ENCODE measurements around the gene FAM3D. TPM values are rescaled to one million over a fixed set of nuclear protein-coding genes. Genes with fewer than 3 reads are reported as not detected.

The FAM3D gene
- total RNA-seq, 2 experiments from 2014 or later = not detected

DNA sequence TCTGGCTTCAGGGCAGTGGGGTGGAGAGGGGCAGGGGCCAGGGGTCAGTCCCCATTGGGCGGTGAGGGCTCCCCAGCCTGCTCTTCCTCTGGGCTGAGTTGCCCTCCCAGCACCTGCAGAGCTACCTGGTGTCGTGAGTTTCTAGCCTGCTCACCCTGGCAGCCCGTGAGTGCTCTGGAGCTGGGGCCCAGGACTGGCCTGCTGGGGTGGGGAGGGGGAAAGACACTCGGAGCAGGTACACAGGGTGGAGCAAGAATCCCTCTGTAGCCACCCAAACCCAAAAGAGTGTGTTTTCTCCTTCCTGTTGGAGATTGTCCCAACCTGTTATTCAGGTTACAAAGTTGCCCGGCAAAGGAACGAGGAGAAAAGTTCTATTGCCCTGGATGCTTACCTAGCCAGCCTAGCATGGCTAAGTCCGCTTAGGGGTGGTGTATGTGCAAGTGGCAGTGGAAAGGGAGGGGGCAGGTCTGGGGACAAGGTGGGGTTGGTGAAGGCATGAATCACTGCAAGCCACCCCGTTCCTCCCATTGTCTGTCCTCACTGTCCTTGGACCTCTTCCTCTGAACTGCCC is 8.9 kb downstream of the FAM3D start:
- POLR2A ChIA-PET = no interaction called here
- ATAC-seq (ENCODE audit: low read depth) = no peak
- H3K27ac Mint-ChIP-seq = no peak overlapping the region
- H3K4me3 Mint-ChIP-seq = no peak overlapping the region
- peaks cover 3% of the 10 kb centered on the region for H3K27me3 Mint-ChIP-seq
- no peaks in the 10 kb centered on the region for H3K4me1 Mint-ChIP-seq
- H3K36me3 Mint-ChIP-seq = no peaks in the 10 kb centered on the region
- H3K9me3 Mint-ChIP-seq = no peaks in the 10 kb centered on the region
- no peak for DNase-seq

DNA sequence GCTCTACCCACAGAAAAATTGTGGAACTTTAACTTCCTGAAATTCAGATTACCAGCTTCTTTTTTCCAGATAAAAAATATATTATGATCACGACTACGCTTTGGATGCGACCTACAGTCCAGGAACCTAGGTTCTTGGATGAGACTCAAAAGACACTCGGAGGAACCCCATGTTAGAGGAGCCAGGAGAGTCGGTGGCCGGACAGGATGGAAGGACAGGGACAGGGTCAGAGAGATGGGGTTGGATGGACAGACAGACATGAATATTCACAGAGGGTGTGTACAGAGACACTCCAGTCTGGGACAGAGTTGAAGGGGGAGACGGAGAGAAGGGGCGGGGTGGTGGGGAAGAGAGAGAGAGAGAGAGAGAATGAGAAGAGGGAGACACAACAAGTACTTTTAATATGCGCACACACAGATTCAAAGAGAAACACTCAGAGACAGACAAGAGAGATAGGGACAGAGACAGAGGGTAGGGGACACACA is 9.5 kb downstream of the FAM3D start:
- ATAC-seq (ENCODE audit: low read depth) = no peak
- no peaks in the 10 kb centered on the region for H3K4me1 Mint-ChIP-seq

DNA sequence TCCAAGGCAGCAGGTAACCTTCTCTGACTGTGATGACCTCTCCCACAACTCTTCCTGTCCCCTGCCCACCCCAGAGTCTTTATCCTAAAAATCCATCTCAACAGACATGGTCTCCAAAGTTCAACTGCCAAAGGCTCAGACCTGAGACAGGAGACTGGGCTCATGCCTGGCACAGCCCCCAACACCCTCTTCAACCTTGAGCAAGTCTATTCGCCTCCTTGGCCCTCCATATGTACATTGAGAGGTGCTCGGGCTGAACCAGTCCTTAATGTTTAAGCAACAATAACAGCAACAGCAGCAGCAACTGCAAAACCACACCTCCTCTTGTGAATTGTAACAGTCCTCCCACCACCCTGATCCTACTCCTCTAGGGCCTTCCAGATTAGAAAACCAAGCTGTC is 9.9 kb downstream of the FAM3D start:
- POLR2A ChIA-PET = no interaction called here
- DNase-seq (no peak), ATAC-seq (ENCODE audit: low read depth) (no peak)
- H3K36me3 Mint-ChIP-seq = no peaks in the 10 kb centered on the region
- peaks cover 5% of the 10 kb centered on the region for H3K27me3 Mint-ChIP-seq
- no peak overlapping the region for H3K27ac Mint-ChIP-seq
- no peak overlapping the region for H3K4me3 Mint-ChIP-seq
- no peaks in the 10 kb centered on the region for H3K4me1 Mint-ChIP-seq
- H3K9me3 Mint-ChIP-seq = no peaks in the 10 kb centered on the region

More for the DNA sequence above, 9.5 kb downstream of the FAM3D start:
- Mint-ChIP-seq H3K36me3 (no peaks in the 10 kb centered on the region), H3K27ac (no peak overlapping the region), H3K4me3 (no peak overlapping the region), H3K27me3 (peaks cover 5% of the 10 kb centered on the region), H3K9me3 (no peaks in the 10 kb centered on the region)
- DNase-seq = no peak
- POLR2A ChIA-PET = no interaction called here

DNA sequence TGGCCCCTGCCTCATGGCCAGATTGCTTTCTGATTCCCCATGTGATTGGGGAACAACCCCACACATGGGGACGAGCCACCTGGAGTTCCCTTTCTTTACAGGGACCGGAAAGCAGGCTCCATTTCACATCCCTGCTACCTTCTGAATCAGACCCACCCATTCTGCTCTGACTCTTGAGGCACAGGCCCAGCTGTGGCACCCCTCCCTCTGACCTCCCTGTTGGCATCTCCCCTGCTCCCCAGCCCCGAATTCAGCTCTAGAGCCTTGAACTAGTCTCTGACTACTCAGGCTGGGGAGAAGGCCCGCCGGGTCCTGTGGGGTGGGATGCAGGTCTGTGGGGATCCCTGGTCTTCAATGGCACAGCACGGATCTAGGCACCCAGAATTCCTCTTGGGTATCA is 12.1 kb downstream of the FAM3D start:
- H3K27me3 Mint-ChIP-seq = peaks cover 5% of the 10 kb centered on the region
- no peak for DNase-seq
- H3K4me3 Mint-ChIP-seq = no peak overlapping the region
- no peak for ATAC-seq (ENCODE audit: low read depth)
- H3K36me3 Mint-ChIP-seq = no peaks in the 10 kb centered on the region
- POLR2A ChIA-PET = no interaction called here
- H3K9me3 Mint-ChIP-seq = no peaks in the 10 kb centered on the region
- no peaks in the 10 kb centered on the region for H3K4me1 Mint-ChIP-seq
- no peak overlapping the region for H3K27ac Mint-ChIP-seq

DNA sequence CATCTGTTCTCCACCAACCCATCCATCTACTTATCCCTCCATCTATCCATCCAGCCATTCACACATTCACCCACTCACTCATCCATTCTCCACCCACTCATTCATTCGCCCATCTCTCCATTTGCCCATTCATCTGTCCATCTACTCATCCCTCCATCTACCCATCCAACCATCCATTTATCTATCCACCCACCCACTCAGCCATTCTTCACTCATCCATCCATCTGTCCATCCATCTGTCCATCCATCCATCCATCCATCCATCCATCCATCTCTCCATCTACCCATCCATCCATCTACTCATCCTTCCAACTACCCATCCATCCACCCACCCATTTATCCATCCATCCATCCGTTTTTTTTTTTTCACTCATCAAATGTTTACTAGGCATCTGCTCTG is 13.9 kb downstream of the FAM3D start:
- no peaks in the 10 kb centered on the region for H3K36me3 Mint-ChIP-seq
- H3K9me3 Mint-ChIP-seq = no peaks in the 10 kb centered on the region
- peaks cover 2% of the 10 kb centered on the region for H3K4me1 Mint-ChIP-seq
- ATAC-seq (ENCODE audit: low read depth) (no peak), DNase-seq (no peak)
- POLR2A ChIA-PET = no interaction called here
- peaks cover 5% of the 10 kb centered on the region for H3K27me3 Mint-ChIP-seq
- H3K4me3 Mint-ChIP-seq = no peak overlapping the region
- no peak overlapping the region for H3K27ac Mint-ChIP-seq

DNA sequence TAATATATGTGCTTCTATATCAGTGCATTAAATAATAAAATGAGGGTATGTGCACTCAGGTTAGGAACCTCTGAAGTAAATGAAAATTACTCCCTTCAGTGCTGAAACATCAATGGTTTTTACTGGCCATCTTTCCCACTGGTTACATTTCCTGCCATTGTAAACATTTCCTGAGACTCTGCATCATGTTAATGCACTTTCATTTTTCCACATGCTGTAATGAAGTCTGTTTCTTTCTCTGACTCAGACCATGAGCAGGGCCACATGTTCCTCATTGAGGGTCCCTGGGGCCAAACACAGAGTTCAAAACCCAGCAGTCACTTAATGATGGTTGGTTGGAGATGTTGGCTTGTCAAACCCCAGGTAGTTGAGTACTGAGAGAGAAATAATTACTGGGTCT is 15.3 kb downstream of the FAM3D start:
- no peak overlapping the region for H3K27ac Mint-ChIP-seq
- POLR2A ChIA-PET = no interaction called here
- H3K4me1 Mint-ChIP-seq = peaks cover 2% of the 10 kb centered on the region
- H3K36me3 Mint-ChIP-seq = no peaks in the 10 kb centered on the region
- ATAC-seq (ENCODE audit: low read depth) = no peak
- no peak overlapping the region for H3K4me3 Mint-ChIP-seq
- peaks cover 5% of the 10 kb centered on the region for H3K27me3 Mint-ChIP-seq
- H3K9me3 Mint-ChIP-seq = no peaks in the 10 kb centered on the region
- DNase-seq = no peak

DNA sequence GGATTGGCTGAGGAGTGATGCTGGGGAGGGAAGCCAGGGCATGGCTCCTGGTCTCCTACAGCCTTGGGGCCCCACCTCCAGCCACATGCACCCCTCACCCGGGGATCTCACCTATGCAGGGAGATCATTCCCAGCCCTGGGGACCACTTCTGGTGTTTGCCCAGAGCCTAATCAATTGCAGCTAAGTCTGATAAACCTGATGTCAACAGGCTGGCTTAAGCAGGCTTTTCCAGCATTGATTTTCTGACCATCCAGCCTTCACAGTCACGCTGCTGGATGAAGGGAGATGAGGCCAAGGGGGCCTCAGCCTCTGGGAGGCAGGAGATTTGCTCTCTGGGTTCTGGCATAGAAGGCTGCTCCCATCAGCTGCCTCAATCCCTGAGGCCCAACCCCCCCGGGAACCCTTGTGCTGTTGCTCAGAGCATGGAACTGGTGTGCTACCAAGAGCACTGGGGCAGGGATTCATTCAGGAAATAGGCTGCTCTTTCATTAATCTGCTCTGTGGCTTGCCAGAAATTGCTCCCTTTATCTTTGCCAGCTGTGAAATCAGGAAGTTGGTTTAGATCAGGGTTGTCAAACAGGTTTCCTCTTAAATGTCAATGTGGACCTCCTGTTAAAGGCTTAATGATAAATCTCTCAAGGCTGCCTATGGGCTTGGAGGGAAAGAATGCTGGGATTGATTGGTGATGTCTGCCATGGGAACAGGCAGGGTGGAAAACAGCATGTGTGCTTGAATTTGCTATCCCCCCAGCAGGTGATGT is 19.0 kb downstream of the FAM3D start:
- Mint-ChIP-seq H3K36me3 (no peaks in the 10 kb centered on the region), H3K4me1 (peaks cover 2% of the 10 kb centered on the region), H3K9me3 (no peaks in the 10 kb centered on the region), H3K27me3 (peaks cover 2% of the 10 kb centered on the region), H3K4me3 (no peak overlapping the region), H3K27ac (no peak overlapping the region)
- DNase-seq (no peak), ATAC-seq (ENCODE audit: low read depth) (no peak)
- POLR2A ChIA-PET = no interaction called here

DNA sequence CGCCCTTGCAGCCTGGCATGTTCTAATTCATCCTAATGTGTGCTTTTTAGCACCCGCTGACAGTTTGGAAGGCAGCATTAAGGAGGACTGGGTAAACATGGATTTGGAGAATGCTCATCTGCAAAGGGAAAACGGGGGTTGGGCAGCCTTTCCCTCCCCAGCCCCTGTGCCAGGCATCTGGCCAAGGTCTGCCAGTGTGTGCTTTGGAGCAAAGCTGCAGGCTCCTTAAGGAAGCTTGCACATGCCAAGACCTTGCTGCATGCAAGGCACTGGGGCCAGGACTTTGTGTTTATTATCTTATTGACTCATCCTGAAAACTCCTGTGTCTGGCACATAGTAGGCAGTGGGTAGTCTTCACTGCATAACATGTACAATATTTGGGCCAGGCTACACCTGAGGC is 20.1 kb downstream of the FAM3D start:
- no peak for ATAC-seq (ENCODE audit: low read depth)

DNA sequence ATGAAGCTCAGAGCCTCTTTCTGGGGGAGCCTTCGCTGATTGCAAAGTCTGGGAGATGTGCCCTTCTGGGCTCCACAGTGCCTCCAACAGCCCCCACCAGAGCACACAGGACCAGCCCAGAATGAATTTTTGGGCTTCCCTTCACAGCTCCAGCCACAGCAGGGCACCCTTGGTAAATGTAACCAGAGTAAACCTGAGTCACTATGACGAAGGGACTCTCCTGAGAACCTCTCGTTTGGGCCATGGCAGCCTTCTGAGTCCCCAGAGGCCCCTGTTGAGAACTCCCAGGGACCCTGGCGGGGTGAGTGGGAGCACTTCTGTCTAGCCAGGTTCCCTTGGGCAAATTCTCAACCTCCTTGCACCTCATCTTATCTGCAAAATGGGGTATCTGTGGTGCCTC is 20.8 kb downstream of the FAM3D start:
- H3K4me3 Mint-ChIP-seq = no peak overlapping the region
- no peak for DNase-seq
- no peak for ATAC-seq (ENCODE audit: low read depth)
- H3K4me1 Mint-ChIP-seq = peaks cover 2% of the 10 kb centered on the region
- H3K36me3 Mint-ChIP-seq = no peaks in the 10 kb centered on the region
- POLR2A ChIA-PET = no interaction called here
- H3K27ac Mint-ChIP-seq = no peak overlapping the region
- no peaks in the 10 kb centered on the region for H3K9me3 Mint-ChIP-seq
- no peaks in the 10 kb centered on the region for H3K27me3 Mint-ChIP-seq

More for the DNA sequence above, 20.1 kb downstream of the FAM3D start:
- DNase-seq = no peak
- POLR2A ChIA-PET = no interaction called here
- Mint-ChIP-seq H3K4me3 (no peak overlapping the region), H3K36me3 (no peaks in the 10 kb centered on the region), H3K27ac (no peak overlapping the region), H3K27me3 (no peaks in the 10 kb centered on the region), H3K9me3 (no peaks in the 10 kb centered on the region), H3K4me1 (peaks cover 2% of the 10 kb centered on the region)

DNA sequence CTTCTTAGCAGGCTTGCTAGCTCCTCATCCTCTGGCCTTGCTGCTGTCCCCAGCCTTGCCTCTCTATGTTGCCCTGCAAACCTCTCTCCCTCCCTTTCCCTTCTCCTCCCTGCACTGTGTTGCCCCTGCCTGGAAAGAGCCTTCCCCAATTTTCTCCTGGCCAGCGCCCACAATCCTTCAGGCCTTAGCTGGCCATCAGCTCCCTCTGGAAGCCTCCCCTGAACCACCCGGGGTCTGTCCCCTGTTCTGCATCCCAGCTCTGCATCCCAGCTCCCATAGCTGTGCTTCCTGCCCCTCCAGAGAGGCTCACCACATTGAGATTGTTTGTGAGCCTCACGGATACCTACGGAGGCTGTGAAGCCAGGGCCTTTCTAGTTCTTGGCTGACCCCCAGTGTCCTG is 23.7 kb downstream of the FAM3D start:
- Mint-ChIP-seq H3K4me3 (no peak overlapping the region), H3K36me3 (no peaks in the 10 kb centered on the region)

DNA sequence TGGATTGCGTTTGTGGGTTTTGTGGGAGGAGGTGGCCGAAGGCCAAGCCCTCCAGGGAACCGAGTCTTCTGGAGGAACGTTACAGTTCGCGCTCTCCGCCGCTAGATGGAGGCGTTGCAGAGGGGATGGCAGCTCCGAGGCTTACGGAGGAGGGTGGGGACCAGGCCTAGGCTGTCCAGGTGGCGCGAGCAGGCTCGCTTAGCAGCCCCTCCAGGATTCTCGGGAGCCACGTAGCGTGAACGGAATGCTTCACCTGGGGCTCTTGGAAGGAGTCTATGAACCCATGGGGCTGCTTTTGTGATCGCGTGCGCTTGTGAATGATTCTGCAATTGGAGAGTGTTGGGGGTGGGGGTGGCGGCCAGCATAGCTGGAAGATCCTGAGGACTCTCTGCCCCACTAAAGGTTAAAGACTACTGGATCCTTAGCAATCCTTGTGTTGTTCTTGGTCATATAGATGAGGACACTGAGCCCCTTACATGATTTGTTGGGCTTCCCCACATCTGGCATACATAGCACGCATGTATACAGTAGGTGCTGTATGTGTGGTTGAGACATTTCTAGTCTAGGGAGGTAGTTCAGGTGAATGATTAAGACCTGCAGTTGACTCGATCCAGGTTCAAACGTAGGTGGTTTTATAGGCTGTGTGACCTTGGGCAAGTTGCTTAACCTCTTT is 25.7 kb downstream of the FAM3D start:
- POLR2A ChIA-PET = no interaction called here
- no peaks in the 10 kb centered on the region for H3K27me3 Mint-ChIP-seq
- no peaks in the 10 kb centered on the region for H3K4me1 Mint-ChIP-seq
- ATAC-seq (ENCODE audit: low read depth) (peak; percentile 83), DNase-seq (peak; percentile 61)
- H3K36me3 Mint-ChIP-seq = no peaks in the 10 kb centered on the region
- no peak overlapping the region for H3K4me3 Mint-ChIP-seq
- H3K9me3 Mint-ChIP-seq = no peaks in the 10 kb centered on the region
- H3K27ac Mint-ChIP-seq = no peak overlapping the region

More for the DNA sequence above, 23.7 kb downstream of the FAM3D start:
- Mint-ChIP-seq H3K27me3 (no peaks in the 10 kb centered on the region), H3K9me3 (no peaks in the 10 kb centered on the region), H3K27ac (no peak overlapping the region), H3K4me1 (peaks cover 2% of the 10 kb centered on the region)
- no peak for ATAC-seq (ENCODE audit: low read depth)
- POLR2A ChIA-PET = no interaction called here
- no peak for DNase-seq

DNA sequence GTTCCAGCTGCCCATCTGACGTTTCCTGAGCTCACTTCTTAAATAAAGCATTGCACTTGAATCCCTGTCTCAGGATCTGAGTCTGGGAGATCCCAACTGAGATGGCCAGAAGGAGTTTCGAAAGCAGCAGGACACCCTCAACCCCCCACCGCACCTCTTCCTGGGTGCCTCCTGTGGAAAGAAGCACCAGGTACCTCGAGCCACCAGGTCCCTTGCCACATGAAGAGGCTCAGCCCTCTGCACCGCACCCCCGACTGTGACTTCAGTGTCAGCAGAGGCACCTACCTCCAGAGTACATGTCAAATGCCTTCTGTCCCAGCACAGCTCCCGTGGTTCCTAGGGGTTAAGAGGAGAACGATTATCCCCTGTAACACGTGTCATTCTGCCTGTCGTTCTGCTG is 26.7 kb downstream of the FAM3D start:
- no peak overlapping the region for H3K27ac Mint-ChIP-seq
- H3K4me1 Mint-ChIP-seq = no peaks in the 10 kb centered on the region
- no peaks in the 10 kb centered on the region for H3K27me3 Mint-ChIP-seq
- DNase-seq = no peak
- POLR2A ChIA-PET = no interaction called here
- no peaks in the 10 kb centered on the region for H3K9me3 Mint-ChIP-seq
- H3K4me3 Mint-ChIP-seq = no peak overlapping the region
- no peak for ATAC-seq (ENCODE audit: low read depth)
- H3K36me3 Mint-ChIP-seq = no peaks in the 10 kb centered on the region

DNA sequence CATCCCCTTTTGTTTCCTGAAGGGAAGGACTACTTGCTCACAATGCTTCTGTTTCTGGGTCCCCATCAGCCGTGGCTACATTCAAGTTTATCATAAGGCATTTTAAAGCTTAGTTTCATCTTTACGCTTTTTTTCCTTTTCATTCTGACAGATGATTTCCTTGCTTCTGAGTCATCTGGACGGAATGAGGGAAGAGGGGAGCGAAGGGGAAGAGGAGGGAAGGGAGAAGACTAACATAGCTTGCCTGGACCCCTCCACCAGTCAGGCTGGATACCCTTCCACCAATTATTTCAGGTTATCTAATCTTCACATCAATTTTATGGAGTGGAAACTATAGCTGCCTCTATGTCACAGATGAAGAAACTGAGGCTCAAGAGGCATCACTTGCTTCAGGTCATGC is 27.6 kb downstream of the FAM3D start:
- no peaks in the 10 kb centered on the region for H3K4me1 Mint-ChIP-seq
- DNase-seq (no peak), ATAC-seq (ENCODE audit: low read depth) (no peak)
- H3K9me3 Mint-ChIP-seq = no peaks in the 10 kb centered on the region
- no peak overlapping the region for H3K4me3 Mint-ChIP-seq
- no peaks in the 10 kb centered on the region for H3K27me3 Mint-ChIP-seq
- POLR2A ChIA-PET = no interaction called here
- H3K27ac Mint-ChIP-seq = no peak overlapping the region
- no peaks in the 10 kb centered on the region for H3K36me3 Mint-ChIP-seq

DNA sequence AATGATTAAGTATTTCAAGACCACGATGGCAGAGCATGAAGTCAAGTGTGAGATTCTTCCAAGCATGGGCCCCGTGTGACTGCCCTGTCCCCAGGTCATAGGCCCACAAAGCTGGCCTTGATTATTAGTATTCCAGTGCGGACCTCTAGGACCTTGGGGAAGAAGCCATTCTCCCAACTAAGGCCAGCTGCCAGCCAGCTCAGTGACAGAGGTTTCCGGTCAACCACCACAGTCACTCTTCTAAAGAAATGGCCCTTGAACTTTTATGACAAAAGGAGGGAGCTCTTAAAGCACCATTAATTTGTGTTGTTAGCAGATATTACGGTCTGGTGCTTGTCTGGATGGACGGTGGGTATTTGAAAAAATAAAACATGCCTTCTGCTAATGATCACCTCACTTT is 28.0 kb downstream of the FAM3D start:
- no peaks in the 10 kb centered on the region for H3K27me3 Mint-ChIP-seq
- no peak for DNase-seq
- H3K9me3 Mint-ChIP-seq = no peaks in the 10 kb centered on the region
- no peaks in the 10 kb centered on the region for H3K4me1 Mint-ChIP-seq
- no peak for ATAC-seq (ENCODE audit: low read depth)
- H3K27ac Mint-ChIP-seq = no peak overlapping the region
- H3K4me3 Mint-ChIP-seq = no peak overlapping the region
- H3K36me3 Mint-ChIP-seq = no peaks in the 10 kb centered on the region
- POLR2A ChIA-PET = no interaction called here

Measured in activated naive CD8-positive, alpha-beta T cell treated with anti-CD3 and anti-CD28 coated beads, Interleukin-2, amount 10 ng/mL, durations not matched to agents 7 days and 5 days (primary cell).